GM10847 (cell line): Measurements from ENCODE around the gene AURKA.

Source experiments
- POLR2A ChIP-seq: IDR thresholded peaks from 2 replicates; pipeline ENCODE4 v1.6.1; 2011; ENCODE audit not compliant: insufficient read length; ENCODE audit errors: extremely low read depth

AURKA gene

GRCh38 chr20:56426926-56427325 lies 34.9 kb upstream of the AURKA start:
- TF ChIP-seq POLR2A: no peak

GRCh38 chr20:56426026-56426425 lies 34.0 kb upstream of the AURKA start:
- TF ChIP-seq POLR2A: no peak

GRCh38 chr20:56424931-56425330 lies 32.9 kb upstream of the AURKA start:
- no peak for TF ChIP-seq POLR2A

GRCh38 chr20:56423886-56424285 lies 31.9 kb upstream of the AURKA start:
- TF ChIP-seq POLR2A: no peak

GRCh38 chr20:56423211-56423610 lies 31.2 kb upstream of the AURKA start:
- TF ChIP-seq POLR2A: no peak

GRCh38 chr20:56422824-56423189 lies 30.8 kb upstream of the AURKA start:
- TF ChIP-seq POLR2A: no peak

- no peak for TF ChIP-seq POLR2A
Measured at GRCh38 chr20:56422076-56422823, 30.2 kb upstream of the AURKA start.

- no peak for TF ChIP-seq POLR2A
Measured at GRCh38 chr20:56420940-56421688, 29.1 kb upstream of the AURKA start.

GRCh38 chr20:56420028-56420427 lies 28.0 kb upstream of the AURKA start:
- no peak for TF ChIP-seq POLR2A

GRCh38 chr20:56418385-56418861 lies 26.4 kb upstream of the AURKA start:
- no peak for TF ChIP-seq POLR2A

- TF ChIP-seq POLR2A: no peak
Measured at GRCh38 chr20:56417911-56418310, 25.9 kb upstream of the AURKA start.

GRCh38 chr20:56417402-56417801 lies 25.4 kb upstream of the AURKA start:
- TF ChIP-seq POLR2A: no peak

- no peak for TF ChIP-seq POLR2A
Measured at GRCh38 chr20:56414842-56415765, 23.1 kb upstream of the AURKA start.

GRCh38 chr20:56412949-56413348 lies 20.9 kb upstream of the AURKA start:
- TF ChIP-seq POLR2A: no peak

- no peak for TF ChIP-seq POLR2A
Measured at GRCh38 chr20:56412473-56412790, 20.4 kb upstream of the AURKA start.
